Trophoblast cell (in vitro differentiated cells and primary cell): Measurements from ENCODE around the gene AAK1.
"Not testable (repeated sequence)": the region's sequence is repeated elsewhere in the genome, so short reads cannot be mapped to it uniquely, and the experiment has no call there.

Experiments
- DNase-seq, 2 donors: peaks; one replicate each; pipeline ENCODE4 v3.0.0-alpha.2; 2016
- H2AFZ ChIP-seq: 2 replicates; pipeline ENCODE4 v1.6.1; 2013; ENCODE audit warnings: low read length, moderate library complexity, mild to moderate bottlenecking; ENCODE audit not compliant: insufficient read depth, poor library complexity
- H2AK5ac ChIP-seq: 2 replicates; pipeline ENCODE4 v1.6.1; 2013; ENCODE audit warnings: mild to moderate bottlenecking, low read length
- H2BK120ac ChIP-seq: 2 replicates; pipeline ENCODE4 v1.6.1; 2013; ENCODE audit warnings: low read length, mild to moderate bottlenecking, moderate library complexity; ENCODE audit not compliant: insufficient read depth, poor library complexity
- H2BK12ac ChIP-seq: 2 replicates; pipeline ENCODE4 v1.6.1; 2013; ENCODE audit warnings: mild to moderate bottlenecking, low read length, moderate library complexity
- H2BK5ac ChIP-seq: 2 replicates; pipeline ENCODE4 v1.6.1; 2013; ENCODE audit warnings: low read length, low read depth, moderate library complexity, mild to moderate bottlenecking; ENCODE audit not compliant: poor library complexity
- H3K14ac ChIP-seq: 2 replicates; pipeline ENCODE4 v1.6.1; 2013; ENCODE audit warnings: mild to moderate bottlenecking, low read length
- H3K18ac ChIP-seq: 2 replicates; pipeline ENCODE4 v1.6.1; 2013; ENCODE audit warnings: mild to moderate bottlenecking, low read length
- H3K23ac ChIP-seq: 2 replicates; pipeline ENCODE4 v1.6.1; 2013; ENCODE audit warnings: low read length
- H3K27ac ChIP-seq: 2 replicates; pipeline ENCODE4 v1.5.1; 2013; ENCODE audit warnings: low read depth, mild to moderate bottlenecking, inconsistent platforms, low read length, moderate library complexity
- H3K27me3 ChIP-seq: 2 replicates; pipeline ENCODE4 v1.6.1; 2013; ENCODE audit warnings: inconsistent platforms, mild to moderate bottlenecking, low read length, moderate library complexity; ENCODE audit not compliant: insufficient read depth
- H3K36me3 ChIP-seq, 2 experiments: 1 replicate in 1 of 2; 2 replicates in 1 of 2; pipeline ENCODE4 v1.6.1; 2013; ENCODE audit warnings: low read length in 2 of 2, mild to moderate bottlenecking in 2 of 2, moderate library complexity in 1 of 2; ENCODE audit not compliant: insufficient read depth in 2 of 2, control insufficient read depth in 1 of 2
- H3K4ac ChIP-seq: 2 replicates; pipeline ENCODE4 v1.6.1; 2013; ENCODE audit warnings: low read depth, mild to moderate bottlenecking, low read length, moderate library complexity
- H3K4me1 ChIP-seq, 2 experiments: 1 replicate in 1 of 2; 2 replicates in 1 of 2; pipeline ENCODE4 v1.6.1; 2013; ENCODE audit warnings: low read length in 2 of 2, mild to moderate bottlenecking in 2 of 2, moderate library complexity in 1 of 2; ENCODE audit not compliant: insufficient read depth in 2 of 2, control insufficient read depth in 1 of 2
- H3K4me2 ChIP-seq: 2 replicates; pipeline ENCODE4 v1.6.1; 2013; ENCODE audit warnings: inconsistent platforms, mild to moderate bottlenecking, low read length, moderate library complexity
- H3K4me3 ChIP-seq: 2 replicates; pipeline ENCODE4 v1.5.1; 2013; ENCODE audit warnings: mild to moderate bottlenecking, low read depth, low read length, inconsistent platforms
- H3K79me1 ChIP-seq: one replicate; pipeline ENCODE4 v1.6.1; 2013; ENCODE audit warnings: low read length
- H3K79me2 ChIP-seq: 2 replicates; pipeline ENCODE4 v1.6.1; 2013; ENCODE audit warnings: low read length, mild to moderate bottlenecking; ENCODE audit not compliant: control insufficient read depth, insufficient read depth, poor library complexity
- H3K9ac ChIP-seq: 2 replicates; pipeline ENCODE4 v1.6.1; 2013; ENCODE audit warnings: mild to moderate bottlenecking, low read length
- H3K9me3 ChIP-seq: 2 replicates; pipeline ENCODE4 v1.6.1; 2013; ENCODE audit warnings: low read depth, mild to moderate bottlenecking, control low read depth, inconsistent platforms, low read length; ENCODE audit not compliant: insufficient read depth
- H4K12ac ChIP-seq: 2 replicates; pipeline ENCODE4 v1.6.1; 2013; ENCODE audit warnings: low read depth, mild to moderate bottlenecking, low read length, moderate library complexity
- H4K8ac ChIP-seq: 2 replicates; pipeline ENCODE4 v1.6.1; 2013; ENCODE audit warnings: low read depth, mild to moderate bottlenecking, low read length, moderate library complexity
- H4K91ac ChIP-seq: one replicate; pipeline ENCODE4 v1.6.1; 2013; ENCODE audit warnings: low read depth, mild to moderate bottlenecking, low read length, moderate library complexity
- WGBS: extraction: QIAGEN DNeasy Blood & Tissue Kit; methylation state at CpG from one replicate; pipeline ENCODE4 v1.1.7; 2013; ENCODE audit warnings: missing lambda C conversion rate; ENCODE audit not compliant: insufficient read length, insufficient coverage; ENCODE audit errors: extremely low coverage; 5-methylcytosine and 5-hydroxymethylcytosine counted together

The AAK1 gene

DNA sequence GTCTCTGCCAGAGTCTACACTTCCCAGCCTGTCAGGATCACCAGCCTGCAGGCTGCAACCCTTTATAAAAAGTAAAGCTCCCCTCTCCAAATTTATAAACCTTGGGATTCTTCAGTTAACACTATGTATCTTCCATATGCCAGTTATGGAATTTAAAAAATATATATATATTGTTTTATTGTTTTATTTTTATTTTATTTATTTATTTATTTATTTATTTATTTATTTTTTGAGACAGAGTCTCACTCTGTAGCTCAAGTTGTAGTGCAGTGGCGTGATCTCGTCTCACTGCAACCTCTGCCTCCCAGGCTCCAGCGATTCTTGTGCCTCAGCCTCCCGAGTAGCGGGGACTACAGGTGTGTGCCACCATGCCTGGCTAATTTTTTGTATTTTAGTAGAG, 3.7 kb upstream of the AAK1 start:
- not testable (repeated sequence) for H3K4me2 ChIP-seq

GRCh38 chr2:69646714-69647113, 3.2 kb upstream of the AAK1 start:
- Histone ChIP-seq H3K79me1 (peaks cover 21% of the 10 kb centered on the region), H3K36me3 (no peaks in the 10 kb centered on the region), H2BK120ac (no peak overlapping the region), H3K18ac (no peak overlapping the region), H3K79me2 (peaks cover 15% of the 10 kb centered on the region), H3K9ac (no peak overlapping the region), H2AK5ac (no peak overlapping the region), H3K27ac (no peak overlapping the region), H2AFZ (no peak overlapping the region), H3K9me3 (no peaks in the 10 kb centered on the region), H4K8ac (no peak overlapping the region), H4K91ac (no peak overlapping the region), H3K4ac (no peak overlapping the region), H2BK12ac (no peak overlapping the region), H3K4me2 (no peak overlapping the region), H3K23ac (no peak overlapping the region), H3K14ac (no peak overlapping the region), H3K27me3 (no peaks in the 10 kb centered on the region), H2BK5ac (no peak overlapping the region), H3K4me3 (no peak overlapping the region), H4K12ac (no peak overlapping the region), H3K4me1 (peaks cover 4 to 8% of the 10 kb centered on the region in 2 experiments)
- WGBS = no CpG with 5 or more reads among the region's 1 CpG
- DNase-seq = no peak

More for the DNA sequence above, 3.7 kb upstream of the AAK1 start:
- H2AK5ac ChIP-seq, H4K8ac ChIP-seq, H3K36me3 ChIP-seq, H3K9ac ChIP-seq, H2BK5ac ChIP-seq, H4K12ac ChIP-seq, H3K27me3 ChIP-seq, H3K4me3 ChIP-seq, H2AFZ ChIP-seq, H3K14ac ChIP-seq, H3K23ac ChIP-seq, H3K4ac ChIP-seq, H3K18ac ChIP-seq, H2BK12ac ChIP-seq, H3K4me1 ChIP-seq, DNase-seq, H3K9me3 ChIP-seq, H2BK120ac ChIP-seq, H4K91ac ChIP-seq, H3K27ac ChIP-seq: not testable (repeated sequence)
- Histone ChIP-seq H3K79me1 (peaks cover 20% of the 10 kb centered on the region), H3K79me2 (peaks cover 14% of the 10 kb centered on the region)
- WGBS = no CpG with 5 or more reads among the region's 5 CpGs

DNA sequence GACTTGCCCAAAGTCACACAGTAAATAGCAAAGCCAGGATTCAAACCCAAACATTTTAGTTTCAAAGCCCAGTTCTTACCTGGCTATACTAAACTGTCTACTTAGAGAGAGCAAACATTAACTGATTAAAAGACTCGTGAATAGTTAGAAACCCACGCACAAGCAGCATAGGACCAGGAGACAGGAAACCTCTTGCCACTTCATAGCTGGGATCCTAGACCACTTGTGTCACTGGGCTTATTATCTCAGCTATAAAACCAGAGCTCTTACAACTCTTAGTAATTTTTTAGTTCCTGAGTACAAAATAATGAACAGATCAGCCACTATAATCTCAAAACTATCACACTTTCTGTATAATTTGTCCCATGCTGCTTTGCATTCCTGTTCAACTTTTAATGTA, 2.4 kb upstream of the AAK1 start:
- Histone ChIP-seq H3K27me3 (no peaks in the 10 kb centered on the region), H2BK12ac (no peak overlapping the region), H3K23ac (no peak overlapping the region), H3K79me1 (peaks cover 23% of the 10 kb centered on the region), H2AK5ac (no peak overlapping the region), H2BK5ac (no peak overlapping the region), H3K18ac (no peak overlapping the region), H3K36me3 (no peaks in the 10 kb centered on the region), H4K12ac (no peak overlapping the region), H3K9ac (no peak overlapping the region), H3K27ac (no peak overlapping the region), H4K91ac (no peak overlapping the region), H3K4me2 (no peak overlapping the region), H3K4ac (no peak overlapping the region), H3K9me3 (no peaks in the 10 kb centered on the region), H3K79me2 (peaks cover 20% of the 10 kb centered on the region), H3K4me3 (no peak overlapping the region), H3K14ac (no peak overlapping the region), H2BK120ac (no peak overlapping the region), H2AFZ (no peak overlapping the region), H3K4me1 (peaks cover 7 to 15% of the 10 kb centered on the region in 2 experiments), H4K8ac (no peak overlapping the region)
- DNase-seq = no peak
- WGBS = no CpG with 5 or more reads among the region's 2 CpGs

- H3K23ac ChIP-seq = no peak overlapping the region
- DNase-seq = no peak
- H3K79me2 ChIP-seq = peaks cover 22% of the 10 kb centered on the region
- H3K4me2 ChIP-seq = peak overlapping the region; percentile 77
- H2AFZ ChIP-seq = no peak overlapping the region
- H4K8ac ChIP-seq = no peak overlapping the region
- H2BK12ac ChIP-seq = no peak overlapping the region
- H4K12ac ChIP-seq = no peak overlapping the region
- H3K4me1 ChIP-seq = peaks cover 7 to 15% of the 10 kb centered on the region in 2 experiments
- H3K9ac ChIP-seq = no peak overlapping the region
- no peaks in the 10 kb centered on the region for H3K9me3 ChIP-seq
- H3K18ac ChIP-seq = no peak overlapping the region
- no peak overlapping the region for H3K4me3 ChIP-seq
- H2BK120ac ChIP-seq = no peak overlapping the region
- no peaks in the 10 kb centered on the region for H3K36me3 ChIP-seq
- WGBS = no CpG with 5 or more reads among the region's 7 CpGs
- no peak overlapping the region for H3K14ac ChIP-seq
- no peak overlapping the region for H3K4ac ChIP-seq
- no peak overlapping the region for H2BK5ac ChIP-seq
- no peak overlapping the region for H3K27ac ChIP-seq
- H4K91ac ChIP-seq = no peak overlapping the region
- H3K79me1 ChIP-seq = peaks cover 23% of the 10 kb centered on the region
- no peaks in the 10 kb centered on the region for H3K27me3 ChIP-seq
- no peak overlapping the region for H2AK5ac ChIP-seq
Observed at GRCh38 chr2:69645031-69645431, 1.5 kb upstream of the AAK1 start.
